ENCODE results near the gene ISM1.

Gene ISM1

GRCh38 chr20:13220904-13221297 is at the start of gene ISM1:
Gene ISM1 (plus strand): TSS chr20:13221274. CDS start chr20:13221777, 503 bp downstream.
- Mint-ChIP-seq H3K36me3 (ENCODE audit: low read depth) (no peaks in the 10 kb centered on the region), H3K9me3 (no peaks in the 10 kb centered on the region), H3K27ac (no peak within 1 kb of the TSS), H3K4me3 (peak within 1 kb of the TSS; percentile 39), H3K27me3 (peaks cover 68% of the 10 kb centered on the region), H3K4me1 (ENCODE audit: low read depth) (peaks cover 15% of the 10 kb centered on the region)
- intact Hi-C loops (cut with micrococcal nuclease), result no loop called here

DNA sequence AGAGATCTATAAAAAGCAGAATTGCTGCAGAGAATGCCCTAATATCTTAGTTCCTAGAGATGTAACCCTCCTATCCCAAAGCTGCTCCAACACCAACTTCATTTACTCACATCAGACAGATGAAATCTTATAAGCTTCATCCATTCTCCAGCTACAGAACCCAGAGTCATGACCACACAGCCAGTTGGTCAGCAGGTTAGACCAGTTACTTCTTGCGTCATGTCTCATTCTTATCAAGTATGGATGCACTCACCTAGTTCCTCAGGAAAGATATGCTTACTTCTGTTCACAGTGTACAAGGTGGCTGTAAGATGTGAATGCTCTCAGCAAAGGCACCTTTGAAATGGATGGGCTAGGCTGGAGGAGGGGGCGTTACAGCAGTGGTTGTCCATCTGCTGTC is 47.9 kb upstream of the ISM1 start:
- Mint-ChIP-seq H3K36me3 (ENCODE audit: low read depth) (no peaks in the 10 kb centered on the region), H3K27me3 (no peaks in the 10 kb centered on the region), H3K9me3 (no peaks in the 10 kb centered on the region), H3K27ac (no peak overlapping the region), H3K4me1 (ENCODE audit: low read depth) (no peaks in the 10 kb centered on the region), H3K4me3 (no peak overlapping the region)
- intact Hi-C loops (cut with micrococcal nuclease), result no loop called here

- Mint-ChIP-seq H3K27me3 (no peaks in the 10 kb centered on the region), H3K4me3 (no peak overlapping the region), H3K4me1 (ENCODE audit: low read depth) (no peaks in the 10 kb centered on the region), H3K27ac (no peak overlapping the region), H3K36me3 (ENCODE audit: low read depth) (no peaks in the 10 kb centered on the region), H3K9me3 (no peaks in the 10 kb centered on the region)
- intact Hi-C loops (cut with micrococcal nuclease), result no loop called here
Observed at GRCh38 chr20:13174402-13174801, 46.7 kb upstream of the ISM1 start.

GRCh38 chr20:13180986-13181889 is 39.8 kb upstream of the ISM1 start:
- H3K4me1 Mint-ChIP-seq (ENCODE audit: low read depth), result no peaks in the 10 kb centered on the region
- H3K27ac Mint-ChIP-seq, result no peak overlapping the region
- H3K9me3 Mint-ChIP-seq, result peaks cover 2% of the 10 kb centered on the region
- H3K36me3 Mint-ChIP-seq (ENCODE audit: low read depth), result no peaks in the 10 kb centered on the region
- H3K4me3 Mint-ChIP-seq, result no peak overlapping the region
- H3K27me3 Mint-ChIP-seq, result no peaks in the 10 kb centered on the region
- intact Hi-C loops (cut with micrococcal nuclease), result no loop called here

DNA sequence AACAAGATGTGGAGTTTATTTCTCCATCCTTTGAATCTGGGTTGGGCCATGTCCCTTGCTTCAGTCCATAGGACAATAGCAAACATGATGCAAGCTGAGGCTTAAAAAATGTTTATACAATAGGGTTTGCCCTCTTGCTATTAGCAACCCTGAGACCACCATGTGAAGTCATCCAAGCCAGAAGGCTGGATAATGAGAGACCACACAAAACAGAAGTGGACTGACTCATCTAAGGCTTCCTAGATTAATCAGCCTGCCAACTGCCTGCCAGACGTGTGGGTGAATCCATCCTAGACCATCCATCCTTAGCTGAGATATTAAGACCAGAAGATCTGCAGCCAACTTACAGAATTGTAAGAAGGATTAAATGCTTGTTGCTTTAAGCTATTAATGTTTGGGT is 38.1 kb upstream of the ISM1 start:
- no peaks in the 10 kb centered on the region for H3K27me3 Mint-ChIP-seq
- H3K4me3 Mint-ChIP-seq, result no peak overlapping the region
- intact Hi-C loops (cut with micrococcal nuclease), result no loop called here
- H3K9me3 Mint-ChIP-seq, result peaks cover 14% of the 10 kb centered on the region
- no peaks in the 10 kb centered on the region for H3K36me3 Mint-ChIP-seq (ENCODE audit: low read depth)
- no peak overlapping the region for H3K27ac Mint-ChIP-seq
- no peaks in the 10 kb centered on the region for H3K4me1 Mint-ChIP-seq (ENCODE audit: low read depth)

- Mint-ChIP-seq H3K4me1 (ENCODE audit: low read depth) (no peaks in the 10 kb centered on the region), H3K9me3 (peaks cover 14% of the 10 kb centered on the region), H3K4me3 (no peak overlapping the region), H3K36me3 (ENCODE audit: low read depth) (no peaks in the 10 kb centered on the region), H3K27ac (no peak overlapping the region), H3K27me3 (no peaks in the 10 kb centered on the region)
- intact Hi-C loops (cut with micrococcal nuclease), result no loop called here
Observed at GRCh38 chr20:13186043-13186774, 34.9 kb upstream of the ISM1 start.

DNA sequence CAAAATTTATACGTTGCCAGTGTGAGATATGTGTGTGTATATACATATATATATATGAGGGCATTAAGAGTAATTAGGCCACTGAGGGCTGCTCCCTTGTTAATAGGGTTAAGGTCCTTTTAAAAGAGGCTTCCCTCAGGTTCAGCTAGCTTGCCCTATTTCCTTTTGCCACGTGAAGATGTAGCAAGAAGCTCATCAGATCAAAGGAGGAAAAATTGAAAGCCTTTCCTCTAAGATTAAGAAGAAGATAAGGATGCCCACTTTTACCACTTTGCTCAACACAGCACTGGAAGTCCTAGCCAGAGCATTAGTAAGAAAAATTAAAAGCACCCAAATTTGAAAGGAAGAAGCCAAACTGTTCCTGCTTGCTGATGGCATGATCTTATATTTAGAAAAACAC is 33.2 kb upstream of the ISM1 start:
- Mint-ChIP-seq H3K4me3 (no peak overlapping the region), H3K36me3 (ENCODE audit: low read depth) (no peaks in the 10 kb centered on the region), H3K27ac (no peak overlapping the region), H3K27me3 (no peaks in the 10 kb centered on the region), H3K9me3 (peaks cover 14% of the 10 kb centered on the region), H3K4me1 (ENCODE audit: low read depth) (no peaks in the 10 kb centered on the region)
- intact Hi-C loops (cut with micrococcal nuclease), result no loop called here

DNA sequence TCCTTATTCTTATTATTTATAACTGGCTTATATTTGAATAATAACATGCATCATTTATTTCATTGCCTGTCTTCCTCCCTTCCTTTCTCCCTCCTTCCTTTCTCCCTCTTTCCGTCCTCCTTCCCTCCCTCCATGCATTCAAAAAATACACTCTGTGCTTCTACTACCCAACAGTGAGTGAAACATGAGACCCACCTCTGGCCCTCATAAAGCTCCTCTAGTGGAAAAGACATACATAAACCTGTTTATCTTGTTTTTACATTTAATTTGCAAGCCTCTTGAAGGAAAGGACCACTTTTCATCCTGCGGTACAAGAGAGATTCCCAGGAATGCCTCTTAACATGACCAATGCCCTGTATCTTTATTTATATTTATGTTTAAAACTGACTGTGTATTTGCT is 21.8 kb upstream of the ISM1 start:
- Mint-ChIP-seq H3K9me3 (peaks cover 8% of the 10 kb centered on the region), H3K4me1 (ENCODE audit: low read depth) (no peaks in the 10 kb centered on the region), H3K27me3 (no peaks in the 10 kb centered on the region), H3K27ac (no peak overlapping the region), H3K4me3 (no peak overlapping the region), H3K36me3 (ENCODE audit: low read depth) (no peaks in the 10 kb centered on the region)
- intact Hi-C loops (cut with micrococcal nuclease), result no loop called here

GRCh38 chr20:13200767-13201500 is 20.1 kb upstream of the ISM1 start:
- H3K4me3 Mint-ChIP-seq, result no peak overlapping the region
- intact Hi-C loops (cut with micrococcal nuclease), result no loop called here

GRCh38 chr20:13202565-13202964 is 18.5 kb upstream of the ISM1 start:
- Mint-ChIP-seq H3K4me1 (ENCODE audit: low read depth) (no peaks in the 10 kb centered on the region), H3K4me3 (no peak overlapping the region), H3K27ac (no peak overlapping the region), H3K27me3 (no peaks in the 10 kb centered on the region), H3K9me3 (peaks cover 8% of the 10 kb centered on the region), H3K36me3 (ENCODE audit: low read depth) (no peaks in the 10 kb centered on the region)
- intact Hi-C loops (cut with micrococcal nuclease), result no loop called here

More at GRCh38 chr20:13200767-13201500, 20.1 kb upstream of the ISM1 start:
- Mint-ChIP-seq H3K36me3 (ENCODE audit: low read depth) (no peaks in the 10 kb centered on the region), H3K27me3 (no peaks in the 10 kb centered on the region), H3K4me1 (ENCODE audit: low read depth) (no peaks in the 10 kb centered on the region), H3K9me3 (peaks cover 8% of the 10 kb centered on the region), H3K27ac (no peak overlapping the region)

- intact Hi-C loops (cut with micrococcal nuclease), result no loop called here
- H3K36me3 Mint-ChIP-seq (ENCODE audit: low read depth), result no peaks in the 10 kb centered on the region
- no peaks in the 10 kb centered on the region for H3K4me1 Mint-ChIP-seq (ENCODE audit: low read depth)
- no peak overlapping the region for H3K4me3 Mint-ChIP-seq
- no peaks in the 10 kb centered on the region for H3K27me3 Mint-ChIP-seq
- no peak overlapping the region for H3K27ac Mint-ChIP-seq
- peaks cover 8% of the 10 kb centered on the region for H3K9me3 Mint-ChIP-seq
Observed at GRCh38 chr20:13205425-13205824, 15.6 kb upstream of the ISM1 start.

- H3K27ac Mint-ChIP-seq, result no peak overlapping the region
- no peaks in the 10 kb centered on the region for H3K4me1 Mint-ChIP-seq (ENCODE audit: low read depth)
- intact Hi-C loops (cut with micrococcal nuclease), result no loop called here
Observed at GRCh38 chr20:13205848-13206434, 15.1 kb upstream of the ISM1 start.

DNA sequence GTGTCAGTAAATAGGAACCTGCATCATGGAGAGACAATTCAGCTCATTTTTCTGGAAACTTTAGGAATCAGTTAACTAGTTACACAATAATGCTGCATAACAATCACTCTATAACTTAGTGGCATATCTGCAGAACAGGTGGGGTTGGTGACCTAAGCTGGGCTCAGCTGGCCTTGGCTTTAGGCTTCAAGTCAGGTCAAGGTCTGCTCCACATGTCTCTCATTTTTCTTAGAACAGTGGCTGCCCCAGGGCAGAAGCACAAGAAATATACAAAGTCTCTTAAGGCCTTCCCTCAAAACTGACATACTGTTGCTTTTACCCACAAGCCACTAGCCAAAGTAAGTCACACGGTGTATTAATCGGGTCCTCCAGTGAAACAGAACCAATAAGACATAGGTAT is 14.1 kb upstream of the ISM1 start:
- H3K4me1 Mint-ChIP-seq (ENCODE audit: low read depth), result no peaks in the 10 kb centered on the region
- no peaks in the 10 kb centered on the region for H3K36me3 Mint-ChIP-seq (ENCODE audit: low read depth)
- intact Hi-C loops (cut with micrococcal nuclease), result no loop called here
- no peak overlapping the region for H3K4me3 Mint-ChIP-seq
- no peaks in the 10 kb centered on the region for H3K27me3 Mint-ChIP-seq
- H3K27ac Mint-ChIP-seq, result no peak overlapping the region
- peaks cover 8% of the 10 kb centered on the region for H3K9me3 Mint-ChIP-seq

More at GRCh38 chr20:13205848-13206434, 15.1 kb upstream of the ISM1 start:
- Mint-ChIP-seq H3K36me3 (ENCODE audit: low read depth) (no peaks in the 10 kb centered on the region), H3K4me3 (no peak overlapping the region), H3K9me3 (peaks cover 8% of the 10 kb centered on the region), H3K27me3 (no peaks in the 10 kb centered on the region)
